KMS-11 (cell line): ENCODE data around the gene PDE2A.

Experiments used
- H2AFZ ChIP-seq: fragments of 200-600 bp; sonication (generic); 2 replicates; pipeline ENCODE4 v1.6.1; 2016; ENCODE audit warnings: antibody characterized with exemption, mixed run types, low read depth
- H3K27ac ChIP-seq: fragments of 200-600 bp; sonication (generic); 2 replicates; pipeline ENCODE4 v1.6.1; 2016; ENCODE audit warnings: mild to moderate bottlenecking, mixed run types
- H3K27me3 ChIP-seq: fragments of 200-600 bp; sonication (generic); 2 replicates; pipeline ENCODE4 v1.6.1; 2017; ENCODE audit warnings: mild to moderate bottlenecking, low read depth, mixed run types, moderate library complexity; ENCODE audit not compliant: insufficient read depth
- H3K36me3 ChIP-seq: fragments of 200-600 bp; sonication (generic); 2 replicates; pipeline ENCODE4 v1.6.1; 2017; ENCODE audit warnings: mild to moderate bottlenecking, mixed run types; ENCODE audit not compliant: insufficient read depth
- H3K4me1 ChIP-seq: fragments of 200-600 bp; sonication (generic); 2 replicates; pipeline ENCODE4 v1.6.1; 2016; ENCODE audit warnings: mild to moderate bottlenecking, low read depth, mixed run types; ENCODE audit not compliant: poor library complexity, severe bottlenecking
- H3K4me2 ChIP-seq: fragments of 200-600 bp; sonication (generic); 2 replicates; pipeline ENCODE4 v1.7.0; 2016; ENCODE audit warnings: mild to moderate bottlenecking, mixed run types
- H3K4me3 ChIP-seq: fragments of 200-600 bp; sonication (generic); IDR thresholded peaks from 2 replicates; pipeline ENCODE4 v1.6.1; 2017; ENCODE audit warnings: low read depth, low read length, mixed read lengths; ENCODE audit not compliant: insufficient read depth
- H3K79me2 ChIP-seq: fragments of 200-600 bp; sonication (generic); 2 replicates; pipeline ENCODE4 v1.6.1; 2016; ENCODE audit warnings: low read depth, mixed run types; ENCODE audit not compliant: insufficient read depth
- H3K9ac ChIP-seq: fragments of 200-600 bp; sonication (generic); 2 replicates; pipeline ENCODE4 v1.6.1; 2016; ENCODE audit warnings: mild to moderate bottlenecking, mixed run types
- H4K20me1 ChIP-seq: fragments of 200-600 bp; sonication (generic); 2 replicates; pipeline ENCODE4 v1.6.1; 2016; ENCODE audit warnings: mild to moderate bottlenecking, mixed run types; ENCODE audit not compliant: insufficient read depth
- CTCF ChIP-seq: fragments of 200-600 bp; sonication (generic); conservative IDR thresholded peaks from 2 replicates; pipeline ENCODE4 v1.6.1; 2017; ENCODE audit warnings: low read depth, mild to moderate bottlenecking, antibody characterized with exemption, low read length, moderate library complexity, mixed read lengths

The PDE2A gene

GRCh38 chr11:72642043-72642883 is 32.0 kb downstream of the PDE2A start:
- Histone ChIP-seq H3K27ac (no peak overlapping the region), H2AFZ (peak overlapping the region; percentile 69; the same call in 1 of the 2 replicates), H3K9ac (no peak overlapping the region; the same call in 1 of the 2 replicates), H3K4me2 (no peak overlapping the region; the same call in 1 of the 2 replicates), H3K79me2 (no peaks in the 10 kb centered on the region), H3K4me1 (peaks cover 2% of the 10 kb centered on the region), H3K4me3 (no peak overlapping the region), H3K36me3 (no peaks in the 10 kb centered on the region), H3K27me3 (peaks cover 17% of the 10 kb centered on the region), H4K20me1 (no peaks in the 10 kb centered on the region)
- no peak for TF ChIP-seq CTCF

- no peak overlapping the region; the same call in 1 of the 2 replicates for H3K4me2 ChIP-seq
- no peak overlapping the region for H3K4me3 ChIP-seq
- H3K79me2 ChIP-seq, result no peaks in the 10 kb centered on the region
- H3K9ac ChIP-seq, result no peak overlapping the region
- H3K27me3 ChIP-seq, result peaks cover 20% of the 10 kb centered on the region
- no peak for TF ChIP-seq CTCF
- H3K36me3 ChIP-seq, result no peaks in the 10 kb centered on the region
- H3K4me1 ChIP-seq, result peaks cover 6% of the 10 kb centered on the region
- no peak overlapping the region for H2AFZ ChIP-seq
- no peak overlapping the region for H3K27ac ChIP-seq
- no peaks in the 10 kb centered on the region for H4K20me1 ChIP-seq
These were observed 32.6 kb downstream of the PDE2A start for GRCh38 chr11:72641522-72642042.

GRCh38 chr11:72639502-72640375 is 34.5 kb downstream of the PDE2A start:
- peaks cover 38% of the 10 kb centered on the region for H3K27me3 ChIP-seq

More at GRCh38 chr11:72639502-72640375, 34.5 kb downstream of the PDE2A start:
- no peak overlapping the region for H3K9ac ChIP-seq
- no peak overlapping the region for H3K4me3 ChIP-seq
- H3K4me1 ChIP-seq, result peaks cover 6% of the 10 kb centered on the region
- no peaks in the 10 kb centered on the region for H4K20me1 ChIP-seq
- no peak for TF ChIP-seq CTCF
- no peak overlapping the region for H3K4me2 ChIP-seq
- no peak overlapping the region for H3K27ac ChIP-seq
- no peaks in the 10 kb centered on the region for H3K36me3 ChIP-seq
- H3K79me2 ChIP-seq, result no peaks in the 10 kb centered on the region
- no peak overlapping the region for H2AFZ ChIP-seq
